ENCODE measurements around the gene EPHA6. TPM values are rescaled to one million over a fixed set of nuclear protein-coding genes. Genes with fewer than 3 reads are reported as not detected.

EPHA6 gene
- total RNA-seq, 6 donors from 2014 or later, result 0.14 to 1.0 (median 0.57) TPM; not detected in 3

GRCh38 chr3:97692831-97693230, 878.4 kb downstream of the EPHA6 start:
- Histone ChIP-seq H3K27ac (no peak overlapping the region), H3K36me3 (no peaks in the 10 kb centered on the region), H3K27me3 (no peaks in the 10 kb centered on the region), H3K4me3 (no peak overlapping the region), H3K4me1 (no peaks in the 10 kb centered on the region), H3K9me3 (no peaks in the 10 kb centered on the region)
- no peak for DNase-seq
- TF ChIP-seq EP300 (IDR thresholded peaks at IDR 0.05), result no peak
- ATAC-seq (ENCODE audit: low FRiP score in 2 of 2), result no peak
- 67 to 82% methylated on average over 2 of the region's 2 CpGs for WGBS, 2 donors

DNA sequence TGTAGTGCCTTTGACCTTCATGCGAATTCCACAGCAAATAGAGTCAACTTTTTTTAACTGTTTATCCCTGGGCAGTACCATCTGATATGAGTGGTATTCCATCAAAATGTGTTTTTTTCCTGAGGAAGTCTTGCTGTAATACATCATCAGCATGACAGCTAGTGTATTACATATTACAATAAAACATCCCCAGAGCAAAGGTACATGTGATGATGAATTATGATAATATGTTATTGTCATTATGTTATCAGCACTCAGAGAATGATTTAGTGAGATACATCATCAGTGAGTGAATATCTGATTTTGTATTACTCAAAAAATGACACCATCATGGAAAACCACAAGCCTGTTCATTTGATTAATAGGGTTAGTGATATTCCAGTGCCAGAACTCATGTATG, 880.5 kb downstream of the EPHA6 start:
- no peak for DNase-seq
- 72 to 75% methylated on average over 1 of the region's 1 CpG for WGBS, 2 donors
- H3K36me3 ChIP-seq, result no peaks in the 10 kb centered on the region
- H3K27me3 ChIP-seq, result no peaks in the 10 kb centered on the region
- no peaks in the 10 kb centered on the region for H3K9me3 ChIP-seq
- TF ChIP-seq EP300 (IDR thresholded peaks at IDR 0.05), result no peak
- no peak for TF ChIP-seq CTCF (IDR thresholded peaks at IDR 0.05)
- no peak for TF ChIP-seq POLR2AphosphoS5 (IDR thresholded peaks at IDR 0.05)
- TF ChIP-seq POLR2A (IDR thresholded peaks at IDR 0.05), result no peak
- no peaks in the 10 kb centered on the region for H3K4me1 ChIP-seq
- ATAC-seq (ENCODE audit: low FRiP score in 2 of 2), result no peak
- H3K27ac ChIP-seq, result no peak overlapping the region
- H3K4me3 ChIP-seq, result no peak overlapping the region

DNA sequence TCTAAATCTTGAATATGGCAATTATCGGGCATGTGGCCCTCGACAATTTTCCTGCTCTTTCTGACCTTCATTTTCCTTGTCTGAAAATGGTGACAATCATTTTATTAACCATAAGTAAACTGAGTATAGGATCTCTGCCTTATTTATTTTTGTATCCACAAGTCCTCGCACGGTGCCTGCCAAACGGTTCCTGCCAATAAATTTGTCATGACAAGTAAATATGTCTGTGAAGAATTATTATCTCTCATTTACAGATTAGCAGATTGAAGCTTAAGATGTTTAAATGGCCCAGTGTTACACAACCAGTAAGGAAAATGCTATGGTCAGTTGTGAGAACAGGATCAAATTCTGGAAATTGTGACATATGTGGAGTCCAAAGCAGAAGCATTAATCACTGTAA, 884.3 kb downstream of the EPHA6 start:
- Histone ChIP-seq H3K27me3 (no peaks in the 10 kb centered on the region), H3K36me3 (no peaks in the 10 kb centered on the region), H3K9me3 (no peaks in the 10 kb centered on the region), H3K4me3 (no peak overlapping the region), H3K27ac (no peak overlapping the region), H3K4me1 (no peaks in the 10 kb centered on the region)
- TF ChIP-seq EP300 (IDR thresholded peaks at IDR 0.05) (no peak), POLR2AphosphoS5 (IDR thresholded peaks at IDR 0.05) (no peak), POLR2A (IDR thresholded peaks at IDR 0.05) (no peak), CTCF (IDR thresholded peaks at IDR 0.05) (no peak)
- no peak for ATAC-seq (ENCODE audit: low FRiP score in 2 of 2)
- no peak for DNase-seq
- WGBS, 2 donors, result 59 to 61% methylated on average over 5 of the region's 5 CpGs

DNA sequence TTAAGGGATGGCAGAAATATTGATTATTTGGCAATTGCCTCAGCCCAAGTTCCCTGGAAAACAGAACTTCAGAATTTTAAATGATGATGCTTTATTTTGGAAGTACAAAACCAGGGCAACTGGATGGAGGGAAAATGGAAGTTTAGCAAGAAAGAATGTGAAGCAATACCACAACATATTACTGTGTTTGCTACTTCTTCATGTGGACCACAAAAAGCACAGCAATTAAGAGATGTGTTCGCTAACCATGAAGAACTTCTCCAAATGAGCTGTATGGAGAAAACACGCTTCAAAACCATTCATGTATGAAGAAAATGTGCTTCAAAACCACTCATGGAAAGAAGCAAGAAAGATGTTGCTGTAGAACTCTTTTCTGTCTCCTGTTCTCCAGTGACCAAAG, 885.5 kb downstream of the EPHA6 start:
- Histone ChIP-seq H3K4me3 (no peak overlapping the region), H3K27me3 (no peaks in the 10 kb centered on the region), H3K27ac (no peak overlapping the region), H3K4me1 (no peaks in the 10 kb centered on the region), H3K36me3 (no peaks in the 10 kb centered on the region), H3K9me3 (no peaks in the 10 kb centered on the region)
- no peak for ATAC-seq (ENCODE audit: low FRiP score in 2 of 2)
- no peak for DNase-seq
- 97 to 98% methylated on average over 2 of the region's 2 CpGs for WGBS, 2 donors
- no peak for TF ChIP-seq CTCF (IDR thresholded peaks at IDR 0.05)

DNA sequence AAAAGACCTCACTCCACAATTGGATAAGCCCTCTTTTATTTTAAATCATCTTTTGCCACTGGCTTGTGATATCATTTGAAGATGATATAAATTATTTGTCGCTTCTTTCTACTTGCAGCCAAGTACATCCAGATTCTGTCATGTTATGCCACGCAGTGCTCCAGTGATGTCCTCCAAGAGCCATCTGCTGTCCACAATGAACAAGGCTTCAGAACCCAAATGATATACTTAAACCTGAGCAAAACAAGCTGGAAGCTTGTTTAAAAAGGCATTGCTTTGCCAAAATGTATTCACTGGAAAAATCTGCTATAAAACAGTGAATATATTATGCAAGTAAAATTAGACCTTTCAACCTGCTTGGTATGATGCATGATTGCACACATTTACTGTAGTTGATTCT, 891.4 kb downstream of the EPHA6 start:
- WGBS, 2 donors, result 77 to 87% methylated on average over 2 of the region's 2 CpGs
- no peak for ATAC-seq (ENCODE audit: low FRiP score in 2 of 2)

GRCh38 chr3:97706226-97706625, 891.8 kb downstream of the EPHA6 start:
- no peaks in the 10 kb centered on the region for H3K9me3 ChIP-seq
- H3K4me1 ChIP-seq, result no peaks in the 10 kb centered on the region
- no peak for DNase-seq
- no peaks in the 10 kb centered on the region for H3K27me3 ChIP-seq
- no peak overlapping the region for H3K27ac ChIP-seq
- TF ChIP-seq CTCF (IDR thresholded peaks at IDR 0.05) (no peak), POLR2AphosphoS5 (IDR thresholded peaks at IDR 0.05) (no peak), POLR2A (IDR thresholded peaks at IDR 0.05) (no peak), EP300 (IDR thresholded peaks at IDR 0.05) (no peak)
- no peak overlapping the region for H3K4me3 ChIP-seq
- H3K36me3 ChIP-seq, result no peaks in the 10 kb centered on the region
- no peak for ATAC-seq (ENCODE audit: low FRiP score in 2 of 2)
- 73 to 84% methylated on average over 4 of the region's 4 CpGs for WGBS, 2 donors

More for the DNA sequence above, 891.4 kb downstream of the EPHA6 start:
- H3K4me1 ChIP-seq, result no peaks in the 10 kb centered on the region
- H3K27ac ChIP-seq, result no peak overlapping the region
- no peaks in the 10 kb centered on the region for H3K36me3 ChIP-seq
- no peaks in the 10 kb centered on the region for H3K9me3 ChIP-seq
- H3K27me3 ChIP-seq, result no peaks in the 10 kb centered on the region
- no peak for TF ChIP-seq EP300 (IDR thresholded peaks at IDR 0.05)
- no peak for DNase-seq
- H3K4me3 ChIP-seq, result no peak overlapping the region
